Amygdala (tissue), 56 donors: ENCODE measurements around the gene MMP24OS.
A peak's percentile ranks its signal among the peaks of the same experiment; 100 is the strongest.

ENCODE experiments used
- DNase-seq, 56 donors: peaks; one replicate each; lab custom pipeline; 2025; lab: John Stamatoyannopoulos, UW

MMP24OS gene

DNA sequence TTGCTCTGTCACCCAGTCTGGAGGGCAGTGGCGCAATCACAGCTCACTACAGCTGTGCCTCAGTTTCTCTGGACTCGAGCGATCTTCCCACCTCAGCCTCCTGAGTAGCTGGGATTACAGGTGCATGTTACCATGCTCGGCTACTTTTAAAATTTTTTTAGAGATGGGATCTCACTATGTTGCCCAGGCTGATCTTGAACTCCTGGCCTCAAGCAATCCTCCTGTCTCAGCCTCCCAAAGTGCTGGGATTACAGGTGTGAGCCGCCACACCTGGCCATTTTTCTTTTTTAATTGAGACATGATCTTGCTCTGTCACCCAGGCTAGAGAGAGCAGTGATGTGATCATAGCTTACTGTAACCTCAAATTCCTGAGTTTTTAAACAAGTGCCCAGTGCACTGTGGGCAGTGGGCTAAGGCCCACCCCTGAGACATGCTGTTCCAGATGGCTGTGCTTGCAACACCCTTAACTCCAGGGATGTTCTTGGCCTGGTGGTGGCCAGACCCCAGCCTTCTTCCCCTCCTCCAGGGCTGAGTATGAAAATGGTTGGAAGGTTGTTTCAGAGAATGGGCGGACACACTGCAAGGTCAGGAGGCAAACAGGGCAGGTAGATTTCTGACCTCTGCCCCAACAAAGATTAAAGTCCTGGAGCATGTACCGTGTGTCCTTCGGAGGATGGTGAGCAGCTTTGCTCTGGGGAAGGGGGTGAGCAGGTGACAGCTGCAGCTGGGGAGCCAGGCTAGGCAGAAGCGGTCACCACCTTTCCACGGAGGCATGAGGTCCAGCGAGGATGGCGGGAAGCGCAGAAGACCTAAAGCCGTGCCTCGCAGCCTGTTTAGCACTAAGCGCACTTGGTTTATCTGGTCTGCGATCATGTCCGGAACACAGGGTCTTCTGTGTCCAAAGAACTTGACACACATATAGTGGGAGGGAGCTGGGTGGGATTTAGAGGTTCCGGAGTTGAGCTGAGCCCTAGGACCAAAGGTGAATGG lies 15.7 kb upstream of the MMP24OS start:
- no peak for DNase-seq

DNA sequence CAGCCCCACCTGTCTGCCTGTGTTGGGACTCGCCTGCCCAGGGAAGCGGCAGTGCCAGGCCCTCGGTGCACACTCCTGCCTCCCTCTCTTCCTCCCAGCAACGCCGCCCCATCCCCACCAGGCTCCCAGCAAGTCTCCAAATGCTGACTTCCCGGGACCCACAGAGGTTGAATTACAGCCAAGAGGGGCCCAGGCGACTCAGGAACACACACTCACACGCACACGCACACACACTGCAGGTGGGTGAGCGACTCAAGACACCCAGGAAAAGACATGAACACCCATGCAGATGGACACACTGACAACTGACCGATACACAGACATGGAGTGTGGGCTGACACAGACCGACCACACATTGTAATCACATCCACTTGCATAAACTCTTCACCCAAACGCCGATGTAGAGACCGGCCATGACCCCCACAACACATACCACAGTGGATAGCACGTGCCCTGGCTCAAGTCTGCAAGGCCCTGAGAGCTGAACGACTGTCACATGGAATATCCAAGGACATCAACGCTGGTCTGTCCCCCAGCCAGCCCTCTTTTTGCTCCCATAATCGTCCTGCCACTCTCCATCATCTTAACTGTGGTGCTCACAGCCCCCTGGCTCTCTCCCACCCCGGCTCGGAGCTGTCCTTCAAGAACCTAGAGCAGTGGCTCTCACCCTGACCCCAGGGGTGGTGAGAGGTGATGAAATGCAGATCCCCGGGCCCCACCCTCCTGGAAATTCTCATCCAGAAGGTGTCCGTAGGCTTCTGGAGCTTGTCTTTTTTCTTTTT lies 14.8 kb upstream of the MMP24OS start:
- DNase-seq: no peak

DNA sequence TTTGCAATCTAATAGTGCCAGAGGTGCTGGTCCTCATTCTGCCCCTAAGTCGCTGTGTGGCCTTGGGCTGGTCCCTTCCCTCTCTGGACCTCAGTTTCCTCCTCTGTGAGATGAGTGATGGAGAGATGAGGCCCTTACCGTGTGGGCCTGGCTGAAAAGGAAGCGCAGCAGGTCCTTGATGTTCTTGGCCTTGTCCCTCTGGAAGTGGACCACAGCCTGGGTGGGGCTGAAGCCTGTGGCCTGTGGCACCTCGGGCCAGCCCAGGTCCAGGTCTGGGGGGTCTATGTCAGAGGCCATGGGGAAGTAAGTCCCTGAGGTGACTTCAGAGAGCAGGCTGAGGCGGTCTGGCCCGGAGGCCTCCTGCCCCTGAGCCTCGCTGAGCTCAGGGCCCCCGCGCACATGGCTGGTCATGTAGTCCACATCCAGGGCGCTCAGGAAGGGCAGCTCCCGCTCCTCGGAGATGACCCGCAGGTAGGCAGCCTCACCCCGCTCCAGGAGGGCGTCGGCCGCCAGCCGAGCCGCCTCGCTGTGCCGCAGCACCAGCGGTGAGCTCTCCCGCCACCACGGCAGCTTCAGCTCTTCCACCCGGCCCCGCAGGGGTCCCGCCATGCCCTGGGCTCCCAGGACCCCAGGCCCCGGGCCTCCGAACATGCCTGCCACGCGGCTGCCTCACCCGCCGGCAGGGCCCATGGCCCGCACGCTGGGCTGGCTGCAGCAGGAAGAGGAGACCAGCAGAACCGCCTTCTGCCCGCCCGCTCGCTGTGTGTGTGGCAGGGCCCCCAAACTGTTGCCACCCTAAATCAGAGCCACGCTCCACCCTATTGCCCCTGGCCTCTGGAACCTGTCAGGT lies 14.0 kb upstream of the MMP24OS start, which contains the start of gene FAM83C:
FAM83C (minus strand) TSS at position 772 of the 850 bp plus-strand sequence; CDS start at position 651, 121 bp downstream.
- no peak for DNase-seq

DNA sequence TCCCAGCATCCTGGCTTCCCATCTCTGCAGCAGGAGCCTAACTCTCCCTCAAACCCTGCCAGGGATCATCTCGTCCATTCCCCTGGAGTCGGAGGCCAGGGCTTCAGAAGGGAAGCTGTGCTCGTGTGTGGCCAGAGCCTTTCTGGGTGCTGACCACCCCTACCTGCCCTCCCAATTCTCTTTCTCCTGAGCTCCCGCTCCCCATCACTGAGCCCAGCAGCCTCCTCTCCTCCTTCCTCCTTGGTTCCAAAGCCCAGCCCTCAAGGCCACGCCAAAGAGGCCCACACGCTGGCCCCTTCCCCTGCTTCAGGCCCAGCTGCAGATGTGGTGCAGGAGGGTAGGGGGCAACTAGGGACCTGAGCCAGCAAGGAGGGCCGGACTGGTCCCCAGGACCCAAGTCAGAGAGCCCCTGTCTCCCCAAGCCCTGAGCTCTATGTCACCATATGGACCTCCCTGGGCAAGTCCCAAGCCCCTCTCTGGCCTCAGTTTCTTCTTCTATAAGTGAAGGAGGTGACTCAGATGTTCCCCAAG lies 13.0 kb upstream of the MMP24OS start:
- no peak for DNase-seq

DNA sequence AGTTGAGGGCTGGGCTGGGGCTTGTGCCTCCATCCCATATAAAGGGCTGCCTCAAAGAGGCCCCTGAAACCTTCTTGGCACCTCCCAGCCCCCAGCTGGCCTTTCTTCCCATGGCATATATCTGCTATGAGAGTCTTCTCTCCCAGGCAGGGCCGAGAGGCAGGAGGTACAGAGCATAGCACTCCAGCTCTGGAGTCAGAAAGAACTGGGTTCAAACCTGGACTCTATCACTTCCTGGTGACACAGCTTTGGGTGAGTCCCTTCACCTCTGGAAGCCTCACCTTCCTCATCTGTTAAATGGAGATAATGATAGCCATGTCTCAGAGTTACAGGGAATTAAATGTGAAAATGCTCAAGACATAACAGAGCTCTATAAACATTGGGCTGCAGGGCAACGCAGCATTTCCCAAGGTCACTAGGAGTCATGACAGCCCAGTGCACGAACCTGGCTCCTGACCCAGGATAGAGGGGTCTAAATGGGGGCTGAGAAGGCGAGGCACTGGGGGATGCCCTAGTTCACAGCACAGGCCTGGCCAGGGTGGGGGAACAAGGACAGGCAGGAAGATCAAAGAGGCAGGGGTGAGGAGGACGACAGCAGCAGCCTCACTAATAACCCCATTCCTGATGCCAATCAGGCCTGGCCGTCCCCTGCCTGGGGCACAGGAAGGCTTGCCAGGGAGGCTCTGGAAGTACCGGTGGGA lies 12.4 kb upstream of the MMP24OS start:
- DNase-seq: no peak

DNA sequence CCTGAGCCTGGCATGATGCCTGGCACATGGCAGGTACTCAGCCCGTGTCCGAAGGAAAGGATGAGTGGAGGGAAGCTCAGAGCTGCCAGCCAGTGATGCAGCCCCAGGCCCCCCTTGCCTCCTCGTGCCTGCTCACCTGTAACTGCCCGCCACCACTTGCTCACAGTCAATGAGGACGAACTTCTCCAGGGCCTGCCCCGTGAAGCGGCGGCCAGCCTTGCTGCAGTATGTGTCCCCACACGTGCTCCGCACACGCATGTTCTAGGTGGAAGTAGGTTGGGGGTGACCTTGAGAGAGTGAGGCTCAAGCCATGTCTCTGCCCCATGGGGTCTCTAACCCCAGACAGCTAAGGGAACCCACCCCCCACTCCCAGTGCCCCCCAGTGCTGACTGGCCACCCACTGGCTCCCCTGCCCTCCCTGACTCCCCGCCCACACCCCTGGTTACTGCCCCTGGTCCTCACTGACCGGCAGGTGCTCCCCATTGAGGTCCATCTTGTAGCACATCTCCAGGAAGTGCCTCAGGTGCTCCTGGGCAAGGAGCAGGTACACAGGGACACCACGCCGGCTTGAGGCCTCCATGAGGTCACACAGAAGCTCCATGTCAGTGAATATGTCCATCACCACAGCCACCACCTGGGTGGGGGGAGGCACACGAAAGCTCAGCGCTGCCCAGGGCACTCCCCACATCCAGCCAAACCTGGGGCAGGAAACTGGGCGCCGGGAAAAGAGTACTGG lies 10.6 kb upstream of the MMP24OS start:
- no peak for DNase-seq

DNA sequence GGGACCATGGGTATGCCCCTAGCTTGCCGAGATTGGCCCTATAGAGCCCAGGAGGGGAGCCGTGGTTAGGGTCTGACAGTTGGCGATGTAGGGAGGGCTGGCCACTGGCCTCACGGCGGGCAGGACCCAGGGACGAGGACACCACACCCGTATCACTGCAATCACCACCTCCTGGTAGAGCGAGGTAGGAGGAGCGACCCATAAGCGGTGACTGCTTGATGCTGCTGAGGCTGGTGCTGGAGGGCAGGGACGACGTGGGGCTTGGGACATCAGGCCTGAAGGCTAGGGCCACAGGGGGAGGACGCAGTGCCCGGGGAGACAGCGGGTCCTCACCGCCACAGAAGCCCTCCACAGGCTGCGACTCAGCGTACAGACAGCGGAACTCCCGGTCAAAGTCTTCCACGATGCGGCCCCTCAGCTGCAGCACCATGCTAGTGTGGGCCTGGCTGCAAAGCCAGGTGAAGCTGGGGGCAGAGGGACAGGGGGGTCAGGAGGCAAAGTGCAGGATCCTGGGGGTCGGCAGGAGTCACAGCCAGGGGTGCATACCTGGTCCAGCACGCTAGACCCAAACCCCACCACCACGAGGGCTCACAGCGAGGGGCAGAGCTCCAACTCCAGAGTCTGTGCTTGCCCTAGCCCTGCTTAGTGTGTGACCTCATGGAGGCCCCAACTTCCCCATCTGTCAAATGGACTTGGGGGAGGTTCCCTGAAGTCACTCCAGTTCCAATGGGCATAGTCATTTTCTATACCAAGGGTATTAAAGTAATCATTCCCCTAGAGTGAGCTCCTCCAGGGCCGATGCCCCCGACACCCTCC lies 9.8 kb upstream of the MMP24OS start:
- no peak for DNase-seq

DNA sequence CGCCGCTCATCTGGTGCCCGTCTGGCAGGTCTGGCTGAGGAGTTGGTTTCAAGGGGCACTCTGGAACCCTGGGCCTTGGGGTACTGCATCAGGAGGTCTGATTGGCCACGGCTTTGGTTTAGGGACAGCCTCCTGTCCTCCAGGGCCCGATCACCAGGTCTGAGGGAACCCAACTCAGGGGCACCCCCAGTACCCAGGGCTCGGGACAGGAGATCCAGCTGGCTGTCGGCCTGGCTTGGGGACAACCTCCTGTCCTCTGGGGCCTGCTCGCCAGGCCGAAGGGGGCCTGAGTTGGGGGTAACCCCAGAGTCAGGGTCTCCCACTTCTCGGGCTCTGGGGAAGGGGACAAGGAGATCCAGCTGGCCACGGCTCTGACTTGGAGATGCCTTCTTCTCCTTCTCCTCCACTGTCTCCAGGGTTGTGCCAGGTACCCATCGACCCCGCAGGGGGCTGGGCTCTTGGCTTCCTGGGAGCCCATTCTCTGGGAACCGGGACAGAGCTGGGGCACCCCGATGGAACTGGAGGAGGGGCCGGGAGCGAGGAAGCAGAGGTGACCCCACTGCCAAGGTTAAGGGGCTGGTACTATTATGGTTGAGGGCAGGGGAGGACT lies 9.1 kb upstream of the MMP24OS start:
- DNase-seq: no peak

DNA sequence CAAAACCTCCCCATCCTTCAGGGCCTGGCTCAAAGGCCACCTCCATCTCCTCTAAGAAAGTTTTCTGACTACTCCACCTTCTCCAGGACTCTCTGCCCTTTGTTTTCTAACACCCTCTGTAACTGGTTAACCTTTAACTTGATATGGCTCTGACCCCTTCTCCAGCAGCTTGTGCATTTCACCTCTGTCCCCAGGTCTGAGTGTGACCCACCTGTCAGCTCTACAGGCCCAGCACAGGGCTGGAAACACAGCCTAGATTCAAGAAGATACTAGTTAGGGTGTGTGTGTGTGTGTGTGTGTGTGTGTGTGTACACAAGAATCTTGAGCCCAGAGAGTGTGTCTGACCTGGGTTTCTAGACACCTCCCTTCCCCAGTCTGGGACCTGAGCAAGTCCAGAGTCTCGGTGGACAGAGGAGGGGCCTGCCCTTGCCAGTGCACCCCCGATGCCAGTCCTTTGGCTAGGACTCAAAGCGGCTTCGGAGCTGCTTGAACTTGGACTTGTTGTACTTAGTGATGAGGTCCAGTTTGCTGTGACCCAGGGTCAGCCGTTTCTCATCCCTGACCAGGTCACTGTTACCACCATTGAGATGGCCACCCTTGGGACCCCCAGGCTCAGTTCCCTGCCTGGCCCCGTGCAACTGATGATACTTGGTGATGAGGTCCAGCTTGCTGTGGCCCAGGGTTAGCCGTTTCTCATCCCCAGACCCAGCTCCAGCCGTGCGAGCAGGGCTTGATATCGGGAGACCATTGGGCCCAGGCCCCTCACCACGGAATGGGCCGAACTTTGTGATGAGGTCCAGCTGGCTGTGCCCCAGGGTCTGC lies 8.4 kb upstream of the MMP24OS start:
- no peak for DNase-seq

DNA sequence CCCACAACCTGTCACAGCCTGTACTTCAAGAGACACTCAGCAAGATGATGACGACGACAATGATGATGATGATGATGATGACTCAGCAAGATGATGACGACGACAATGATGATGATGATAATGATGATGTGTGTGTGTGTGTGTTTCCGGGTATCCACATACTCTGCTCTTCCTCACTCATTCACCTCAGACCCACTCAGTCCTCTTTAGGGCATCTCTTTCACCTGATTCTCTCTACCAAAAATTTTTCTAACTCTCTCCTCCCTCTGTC lies 7.8 kb upstream of the MMP24OS start:
- DNase-seq: no peak

DNA sequence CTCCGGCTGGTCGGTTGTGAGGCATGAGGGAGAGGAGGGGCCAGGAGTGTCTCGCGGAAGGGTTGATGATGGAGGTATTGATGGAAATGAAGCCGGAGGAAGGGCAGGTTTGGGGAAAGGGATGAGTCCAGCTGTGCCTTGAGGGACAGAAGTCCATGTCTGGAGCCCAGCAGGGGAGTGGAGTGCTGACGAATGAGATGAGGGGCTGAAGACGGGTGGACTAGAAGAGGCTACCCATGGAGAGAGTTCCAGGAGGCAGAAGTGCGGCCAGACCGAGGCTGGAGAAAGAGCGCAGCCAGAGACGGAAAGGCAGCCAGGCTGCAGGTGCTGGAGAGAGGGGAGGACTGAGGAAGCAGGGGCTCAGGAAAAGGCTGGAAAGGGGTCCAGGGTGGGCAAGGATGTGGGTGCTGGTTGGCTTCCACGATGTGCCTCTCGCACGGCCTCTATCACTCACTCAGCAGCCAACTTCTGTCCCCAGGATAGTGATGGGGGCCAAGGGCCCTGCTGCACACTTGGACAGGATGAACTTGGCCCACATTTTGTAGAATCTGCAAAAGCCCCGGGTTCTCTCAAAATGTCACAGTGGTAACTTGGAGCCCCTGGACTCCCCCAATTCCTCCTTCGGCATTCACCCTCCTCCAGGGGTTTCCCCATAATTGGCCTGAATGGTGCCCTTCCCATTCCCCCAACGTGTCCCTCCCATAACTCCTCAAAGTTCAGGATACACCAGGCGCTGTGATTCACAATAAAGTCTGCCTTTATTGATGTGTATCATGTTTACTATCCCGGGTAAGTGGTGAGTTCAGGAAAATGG lies 7.3 kb upstream of the MMP24OS start:
- peak in 3 of 56 donors; percentile 37 to 50 (median 41) for DNase-seq

DNA sequence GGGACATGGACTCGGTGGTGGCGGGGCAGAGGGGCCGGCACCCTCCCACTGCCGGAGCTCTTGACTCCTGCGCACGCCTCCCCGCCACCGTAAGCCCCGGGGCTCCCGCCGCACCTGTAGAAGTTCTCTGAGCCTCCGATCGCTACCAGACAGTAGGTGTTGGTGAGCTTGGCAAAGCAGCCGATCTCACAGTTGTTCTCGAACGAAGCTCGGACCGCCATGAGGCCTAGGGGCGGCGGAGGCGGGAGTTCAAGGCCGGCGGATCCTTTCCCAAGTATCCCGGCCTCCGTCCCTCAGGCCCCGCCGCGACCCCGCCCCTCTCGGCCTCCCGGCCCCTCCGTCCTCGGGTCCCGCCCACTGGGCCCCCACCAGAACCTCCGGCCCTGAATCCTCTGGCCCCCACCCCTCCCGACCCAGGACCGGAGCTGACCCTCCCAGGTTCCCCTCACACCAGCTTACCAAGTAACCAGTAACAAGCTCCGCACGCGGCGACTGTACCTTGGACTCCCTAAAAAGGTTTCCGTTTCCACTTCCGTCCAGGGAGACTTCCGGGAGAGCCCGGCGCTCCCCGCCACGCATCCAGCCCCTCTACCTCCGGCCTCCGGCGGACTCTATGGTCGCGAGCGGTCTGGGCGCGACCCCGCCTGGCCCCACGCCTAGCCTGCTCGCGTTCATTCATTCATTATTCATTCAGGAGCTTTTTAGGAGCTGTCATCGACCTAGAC lies 6.5 kb upstream of the MMP24OS start, which contains the start of gene EIF6:
EIF6 (minus strand) TSS at position 506 of the 725 bp plus-strand sequence; CDS start at position 221, 285 bp downstream.
- peak in 54 of 56 donors; percentile 18 to 81 (median 65) for DNase-seq

DNA sequence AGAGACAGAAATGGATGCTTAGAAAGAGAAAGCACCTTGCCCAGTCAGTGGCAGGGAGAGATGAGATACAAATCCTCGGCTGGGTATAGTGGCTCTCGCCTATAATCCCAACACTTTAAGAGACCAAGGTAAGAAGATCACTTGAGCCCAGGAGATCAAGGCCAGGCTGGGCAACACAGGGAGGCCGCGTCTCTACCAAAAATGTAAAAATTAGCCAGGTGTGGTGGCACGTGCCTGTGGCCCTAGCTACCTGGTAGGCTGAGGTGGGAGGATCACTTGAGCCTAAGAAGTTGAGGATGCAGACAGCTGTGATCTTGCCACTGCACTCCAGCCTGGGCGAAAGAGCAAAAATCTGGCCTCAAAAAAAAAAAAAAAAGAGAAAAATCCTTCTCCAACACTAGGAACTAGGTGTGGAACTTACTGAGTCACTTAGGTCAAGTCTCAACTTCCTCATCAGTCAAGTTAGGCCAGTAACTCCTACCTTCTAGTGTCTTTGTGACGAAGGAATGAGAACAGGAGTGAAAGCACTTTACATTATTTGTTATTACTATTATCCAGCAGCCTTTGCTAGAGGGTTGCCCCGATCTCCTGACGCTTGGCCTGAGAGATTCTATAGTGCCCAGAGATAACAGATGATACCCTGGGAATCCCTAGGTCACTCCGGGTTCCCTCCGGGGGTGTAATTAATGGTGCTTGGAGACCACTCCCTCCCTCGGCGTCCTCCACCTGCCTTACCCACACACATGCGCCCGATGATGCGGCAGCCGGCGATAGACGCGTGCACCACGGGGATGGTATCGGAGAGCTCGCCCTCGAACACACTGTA lies 5.7 kb upstream of the MMP24OS start:
- DNase-seq: peak in 1 of 56 donors; percentile 38

DNA sequence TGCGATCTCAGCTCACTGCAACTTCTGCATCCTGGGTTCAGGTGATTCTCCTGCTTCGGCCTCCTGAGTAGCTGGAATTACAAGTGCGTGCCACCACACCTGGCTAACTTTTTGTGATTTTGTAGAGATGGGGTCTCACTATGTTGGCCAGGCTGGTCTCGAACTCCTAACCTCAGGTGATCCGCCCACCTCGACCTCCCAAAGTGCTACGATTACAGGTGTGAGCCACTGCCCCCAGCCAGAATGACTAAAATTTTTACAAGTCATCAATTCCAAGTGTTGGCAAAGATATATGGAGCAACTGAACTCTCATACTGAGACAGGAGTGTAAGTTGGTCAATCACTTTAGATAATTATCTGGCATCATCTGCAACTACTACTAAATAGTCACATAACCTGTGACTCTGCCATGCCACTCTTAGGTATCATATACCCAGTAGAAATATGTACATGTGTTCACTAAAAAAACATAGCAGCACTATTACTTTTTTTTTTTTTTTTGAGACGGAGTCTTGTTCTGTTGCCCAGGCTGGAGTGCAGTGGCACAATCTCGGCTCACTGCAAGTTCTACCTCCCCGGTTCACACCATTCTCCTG lies 3.7 kb upstream of the MMP24OS start:
- no peak for DNase-seq
